Measurements from ENCODE around the gene ATP6V1G2.
"Not testable (repeated sequence)": the region's sequence is repeated elsewhere in the genome, so short reads cannot be mapped to it uniquely, and the experiment has no call there.

Gene ATP6V1G2

GRCh38 chr6:31567531-31568370 is 21.3 kb upstream of the ATP6V1G2 start:
- H3K36me3 ChIP-seq = no peaks in the 10 kb centered on the region
- H3K4me2 ChIP-seq = peak overlapping the region; percentile 98
- no peak for TF ChIP-seq Cebpa-rat (IDR thresholded peaks at IDR 0.05)
- no peaks in the 10 kb centered on the region for H3K27me3 ChIP-seq
- no peak overlapping the region for H3K4me3 ChIP-seq
- no peak overlapping the region for H3K9ac ChIP-seq
- H3K4me1 ChIP-seq = peaks cover 99% of the 10 kb centered on the region
- H3K9me3 ChIP-seq = no peaks in the 10 kb centered on the region
- H4K20me1 ChIP-seq = no peaks in the 10 kb centered on the region
- peak overlapping the region; percentile 94 for H3K27ac ChIP-seq

GRCh38 chr6:31560697-31561058 is 14.3 kb upstream of the ATP6V1G2 start:
- Histone ChIP-seq H3K4me2 (peak overlapping the region; percentile 98), H4K20me1 (no peaks in the 10 kb centered on the region), H3K4me1 (peaks cover 100% of the 10 kb centered on the region), H3K27ac (peak overlapping the region; percentile 96), H3K4me3 (peak overlapping the region; percentile 61), H3K27me3 (no peaks in the 10 kb centered on the region), H3K9me3 (no peaks in the 10 kb centered on the region), H3K9ac (peak overlapping the region; percentile 80), H3K36me3 (no peaks in the 10 kb centered on the region)
- no peak for TF ChIP-seq Cebpa-rat (IDR thresholded peaks at IDR 0.05)

GRCh38 chr6:31559958-31560696 is 13.7 kb upstream of the ATP6V1G2 start:
- TF ChIP-seq Cebpa-rat (IDR thresholded peaks at IDR 0.05) = no peak
- Histone ChIP-seq H3K27me3 (no peaks in the 10 kb centered on the region), H3K9ac (peak overlapping the region; percentile 80), H3K4me2 (peak overlapping the region; percentile 98), H3K4me1 (peaks cover 100% of the 10 kb centered on the region), H3K36me3 (no peaks in the 10 kb centered on the region), H3K4me3 (peak overlapping the region; percentile 61), H3K27ac (peak overlapping the region; percentile 96), H4K20me1 (no peaks in the 10 kb centered on the region), H3K9me3 (no peaks in the 10 kb centered on the region)

GRCh38 chr6:31559606-31559957 is 13.2 kb upstream of the ATP6V1G2 start:
- Histone ChIP-seq H3K4me2 (peak overlapping the region; percentile 98), H3K27me3 (no peaks in the 10 kb centered on the region), H4K20me1 (no peaks in the 10 kb centered on the region), H3K9ac (peak overlapping the region; percentile 80), H3K4me3 (peak overlapping the region; percentile 61), H3K9me3 (no peaks in the 10 kb centered on the region), H3K36me3 (no peaks in the 10 kb centered on the region), H3K4me1 (peaks cover 100% of the 10 kb centered on the region), H3K27ac (peak overlapping the region; percentile 96)
- TF ChIP-seq Cebpa-rat (IDR thresholded peaks at IDR 0.05) = no peak

- Histone ChIP-seq H3K4me2 (peak overlapping the region; percentile 98), H3K4me1 (peaks cover 99% of the 10 kb centered on the region), H3K4me3 (peak overlapping the region; percentile 61), H3K36me3 (0 out of 2 replicates have a peak, but pooled peaks cover 4% of the 10 kb centered on the region), H3K9me3 (no peaks in the 10 kb centered on the region), H4K20me1 (no peaks in the 10 kb centered on the region), H3K27ac (peak overlapping the region; percentile 96), H3K9ac (peak overlapping the region; percentile 80), H3K27me3 (no peaks in the 10 kb centered on the region)
- no peak for TF ChIP-seq Cebpa-rat (IDR thresholded peaks at IDR 0.05)
Measured at GRCh38 chr6:31558631-31559500, 12.5 kb upstream of the ATP6V1G2 start.

GRCh38 chr6:31558318-31558625 is 11.9 kb upstream of the ATP6V1G2 start:
- Histone ChIP-seq H3K27ac (peak overlapping the region; percentile 96), H3K9ac (peak overlapping the region; percentile 80), H3K4me2 (peak overlapping the region; percentile 98), H3K36me3 (peaks cover 6% of the 10 kb centered on the region; the same call in 1 of the 2 replicates), H4K20me1 (no peaks in the 10 kb centered on the region), H3K9me3 (no peaks in the 10 kb centered on the region), H3K4me1 (peaks cover 98% of the 10 kb centered on the region), H3K4me3 (peak overlapping the region; percentile 61), H3K27me3 (no peaks in the 10 kb centered on the region)
- no peak for TF ChIP-seq Cebpa-rat (IDR thresholded peaks at IDR 0.05)

GRCh38 chr6:31557443-31558317 is 11.3 kb upstream of the ATP6V1G2 start:
- TF ChIP-seq Cebpa-rat (IDR thresholded peaks at IDR 0.05) = no peak
- Histone ChIP-seq H4K20me1 (no peaks in the 10 kb centered on the region), H3K4me3 (peak overlapping the region; percentile 61), H3K9ac (peak overlapping the region; percentile 80), H3K4me1 (peaks cover 92% of the 10 kb centered on the region), H3K9me3 (no peaks in the 10 kb centered on the region), H3K27ac (peak overlapping the region; percentile 96), H3K36me3 (peaks cover 11% of the 10 kb centered on the region; the same call in 1 of the 2 replicates), H3K27me3 (no peaks in the 10 kb centered on the region), H3K4me2 (peak overlapping the region; percentile 98)

GRCh38 chr6:31556307-31556706 is 9.9 kb upstream of the ATP6V1G2 start:
- H3K4me2 ChIP-seq = peak overlapping the region; percentile 98
- peaks cover 86% of the 10 kb centered on the region for H3K4me1 ChIP-seq
- no peaks in the 10 kb centered on the region for H4K20me1 ChIP-seq
- TF ChIP-seq Cebpa-rat (IDR thresholded peaks at IDR 0.05) = no peak
- H3K36me3 ChIP-seq = peaks cover 11% of the 10 kb centered on the region; the same call in 1 of the 2 replicates
- no peak overlapping the region for H3K4me3 ChIP-seq
- no peaks in the 10 kb centered on the region for H3K27me3 ChIP-seq
- peak overlapping the region; percentile 80 for H3K27ac ChIP-seq
- H3K9ac ChIP-seq = peak overlapping the region; percentile 58
- no peaks in the 10 kb centered on the region for H3K9me3 ChIP-seq

GRCh38 chr6:31551371-31551770 is 5.0 kb upstream of the ATP6V1G2 start:
- Histone ChIP-seq H3K4me2 (peak overlapping the region; percentile 35), H3K36me3 (peaks cover 24% of the 10 kb centered on the region), H3K4me1 (peaks cover 74% of the 10 kb centered on the region), H3K27ac (0 out of 2 replicates have a peak overlapping the region, but pooled peaks have one; percentile 11)
- H3K9ac ChIP-seq, H3K27me3 ChIP-seq, H3K9me3 ChIP-seq, H3K4me3 ChIP-seq, H4K20me1 ChIP-seq: not testable (repeated sequence)
